ENCODE data around the gene COQ9.
A peak's percentile ranks its signal among the peaks of the same experiment; 100 is the strongest.

The COQ9 gene

GRCh38 chr16:57413301-57413730 lies 34.0 kb upstream of the COQ9 start:
- H3K4me3 ChIP-seq (ENCODE audit: low read length): no peak overlapping the region
- no peaks in the 10 kb centered on the region for H3K36me3 ChIP-seq (ENCODE audit: insufficient read depth, low read length)
- peaks cover 10% of the 10 kb centered on the region for H3K4me1 ChIP-seq (ENCODE audit: insufficient read depth, low read length)
- no peak overlapping the region for H2AFZ ChIP-seq (ENCODE audit: low read depth, low read length)
- H3K27me3 ChIP-seq (ENCODE audit: insufficient read depth, low read length): peaks cover 6% of the 10 kb centered on the region
- H3K9me3 ChIP-seq (ENCODE audit: low read length): no peaks in the 10 kb centered on the region

- H3K27me3 ChIP-seq (ENCODE audit: insufficient read depth, low read length): peaks cover 6% of the 10 kb centered on the region
- no peaks in the 10 kb centered on the region for H3K9me3 ChIP-seq (ENCODE audit: low read length)
- no peak overlapping the region for H2AFZ ChIP-seq (ENCODE audit: low read depth, low read length)
- peaks cover 10% of the 10 kb centered on the region for H3K4me1 ChIP-seq (ENCODE audit: insufficient read depth, low read length)
- H3K36me3 ChIP-seq (ENCODE audit: insufficient read depth, low read length): no peaks in the 10 kb centered on the region
- no peak overlapping the region for H3K4me3 ChIP-seq (ENCODE audit: low read length)
These were observed 33.5 kb upstream of the COQ9 start for GRCh38 chr16:57413733-57414132.

DNA sequence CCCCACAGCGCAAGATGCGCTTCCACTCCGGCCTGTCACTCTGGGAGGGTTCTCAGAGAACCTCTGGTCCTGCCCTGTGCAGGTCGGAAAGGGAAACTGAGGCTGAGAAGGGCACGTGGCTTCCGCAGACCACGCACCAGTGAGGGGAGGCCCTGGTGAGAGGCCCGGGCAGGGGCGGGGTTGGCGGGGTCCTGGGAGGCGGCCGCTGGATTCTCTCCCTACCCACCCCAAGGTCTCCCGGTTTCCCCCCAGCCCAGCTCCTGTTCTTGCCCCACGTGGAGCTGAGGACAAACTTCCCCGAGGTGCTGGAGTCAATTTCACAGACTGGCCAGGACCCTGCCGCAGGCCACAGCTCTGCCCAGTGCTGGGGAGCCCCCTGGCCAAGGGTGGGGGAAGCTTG lies 31.2 kb upstream of the COQ9 start:
- Histone ChIP-seq H3K4me3 (ENCODE audit: low read length) (no peak overlapping the region), H2AFZ (ENCODE audit: low read depth, low read length) (peak overlapping the region; percentile 65), H3K36me3 (ENCODE audit: insufficient read depth, low read length) (no peaks in the 10 kb centered on the region), H3K27me3 (ENCODE audit: insufficient read depth, low read length) (no peaks in the 10 kb centered on the region), H3K9me3 (ENCODE audit: low read length) (no peaks in the 10 kb centered on the region), H3K4me1 (ENCODE audit: insufficient read depth, low read length) (peaks cover 13% of the 10 kb centered on the region)

GRCh38 chr16:57419506-57419905 lies 27.8 kb upstream of the COQ9 start:
- no peaks in the 10 kb centered on the region for H3K9me3 ChIP-seq (ENCODE audit: low read length)
- H3K36me3 ChIP-seq (ENCODE audit: insufficient read depth, low read length): no peaks in the 10 kb centered on the region
- H3K27me3 ChIP-seq (ENCODE audit: insufficient read depth, low read length): no peaks in the 10 kb centered on the region
- H3K4me1 ChIP-seq (ENCODE audit: insufficient read depth, low read length): peaks cover 13% of the 10 kb centered on the region
- H2AFZ ChIP-seq (ENCODE audit: low read depth, low read length): peak overlapping the region; percentile 40
- no peak overlapping the region for H3K4me3 ChIP-seq (ENCODE audit: low read length)

DNA sequence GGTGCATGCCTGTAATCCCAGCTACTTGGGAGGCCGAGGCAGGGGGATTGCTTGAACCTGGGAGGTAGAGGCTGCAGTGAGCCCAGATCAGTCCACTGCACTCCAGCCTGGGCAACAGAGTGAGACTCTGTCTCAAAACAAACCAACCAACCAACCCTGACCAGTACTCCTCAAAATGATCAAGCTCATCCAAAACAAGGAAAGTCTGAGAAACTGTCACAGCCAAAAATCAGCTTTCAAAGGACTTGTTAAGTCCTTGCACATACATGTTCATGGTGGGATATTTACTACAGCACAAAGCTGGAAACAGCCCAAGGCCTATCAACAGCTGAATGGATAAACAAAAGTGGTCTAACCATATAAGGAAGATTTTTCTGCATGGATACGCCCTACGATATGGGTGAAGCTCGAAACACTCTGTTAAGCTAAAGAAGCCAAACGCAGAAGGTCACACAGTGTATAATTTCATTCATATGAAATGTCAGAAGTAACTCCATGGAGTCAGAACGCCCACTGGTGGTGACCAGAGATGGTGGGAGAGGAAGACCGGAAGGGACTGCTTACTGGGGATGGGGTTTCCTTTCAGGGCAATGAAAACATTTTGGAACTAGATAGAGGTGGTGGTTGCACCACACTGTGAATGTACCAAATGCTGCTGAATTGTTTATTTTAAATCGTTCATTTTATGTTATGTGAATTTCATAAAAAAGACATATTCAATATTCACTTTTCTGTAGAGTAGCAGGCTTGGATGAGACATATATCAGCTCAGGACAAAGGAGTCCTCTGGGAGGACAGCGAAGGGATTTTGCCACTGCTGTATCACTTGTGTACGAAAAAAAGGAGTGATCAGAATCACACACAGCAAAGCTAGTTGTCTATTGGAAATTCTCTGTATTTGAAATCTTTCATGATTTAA lies 25.0 kb upstream of the COQ9 start:
- no peaks in the 10 kb centered on the region for H3K27me3 ChIP-seq (ENCODE audit: insufficient read depth, low read length)
- H3K4me1 ChIP-seq (ENCODE audit: insufficient read depth, low read length): peaks cover 3% of the 10 kb centered on the region
- H2AFZ ChIP-seq (ENCODE audit: low read depth, low read length): no peak overlapping the region
- peaks cover 2% of the 10 kb centered on the region for H3K36me3 ChIP-seq (ENCODE audit: insufficient read depth, low read length)
- no peaks in the 10 kb centered on the region for H3K9me3 ChIP-seq (ENCODE audit: low read length)
- no peak overlapping the region for H3K4me3 ChIP-seq (ENCODE audit: low read length)

GRCh38 chr16:57423152-57423551 lies 24.1 kb upstream of the COQ9 start:
- H2AFZ ChIP-seq (ENCODE audit: low read depth, low read length): no peak overlapping the region

GRCh38 chr16:57424583-57424982 lies 22.7 kb upstream of the COQ9 start:
- H2AFZ ChIP-seq (ENCODE audit: low read depth, low read length): no peak overlapping the region
- peaks cover 22% of the 10 kb centered on the region for H3K36me3 ChIP-seq (ENCODE audit: insufficient read depth, low read length)
- no peaks in the 10 kb centered on the region for H3K27me3 ChIP-seq (ENCODE audit: insufficient read depth, low read length)

More at GRCh38 chr16:57423152-57423551, 24.1 kb upstream of the COQ9 start:
- H3K4me3 ChIP-seq (ENCODE audit: low read length): no peak overlapping the region
- H3K36me3 ChIP-seq (ENCODE audit: insufficient read depth, low read length): peaks cover 10% of the 10 kb centered on the region
- no peaks in the 10 kb centered on the region for H3K9me3 ChIP-seq (ENCODE audit: low read length)
- peaks cover 3% of the 10 kb centered on the region for H3K4me1 ChIP-seq (ENCODE audit: insufficient read depth, low read length)
- no peaks in the 10 kb centered on the region for H3K27me3 ChIP-seq (ENCODE audit: insufficient read depth, low read length)

DNA sequence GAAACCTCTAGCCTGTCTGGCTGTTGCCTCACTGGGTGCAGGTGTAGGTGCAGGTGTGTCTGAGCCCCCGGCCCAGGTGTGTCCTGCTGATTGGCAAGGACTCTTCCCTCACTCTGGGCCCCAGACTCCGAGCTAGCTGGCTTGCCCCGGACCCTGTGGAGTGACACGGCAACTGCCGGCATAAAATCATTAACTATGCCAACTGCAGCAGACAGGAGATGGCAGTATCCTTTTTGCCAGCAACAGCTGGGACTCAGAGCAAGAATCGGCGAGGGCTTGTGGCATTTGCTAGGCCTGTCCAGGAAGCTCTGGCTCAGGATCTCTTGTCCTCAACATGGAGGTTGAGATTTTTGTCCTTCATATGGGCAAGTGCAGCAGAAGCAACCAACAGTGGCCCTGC lies 20.9 kb upstream of the COQ9 start:
- no peaks in the 10 kb centered on the region for H3K9me3 ChIP-seq (ENCODE audit: low read length)
- no peak overlapping the region for H2AFZ ChIP-seq (ENCODE audit: low read depth, low read length)
- H3K27me3 ChIP-seq (ENCODE audit: insufficient read depth, low read length): no peaks in the 10 kb centered on the region
- no peaks in the 10 kb centered on the region for H3K4me1 ChIP-seq (ENCODE audit: insufficient read depth, low read length)
- H3K4me3 ChIP-seq (ENCODE audit: low read length): no peak overlapping the region
- H3K36me3 ChIP-seq (ENCODE audit: insufficient read depth, low read length): peaks cover 39% of the 10 kb centered on the region

More at GRCh38 chr16:57424583-57424982, 22.7 kb upstream of the COQ9 start:
- Histone ChIP-seq H3K4me1 (ENCODE audit: insufficient read depth, low read length) (no peaks in the 10 kb centered on the region), H3K4me3 (ENCODE audit: low read length) (no peak overlapping the region), H3K9me3 (ENCODE audit: low read length) (no peaks in the 10 kb centered on the region)

DNA sequence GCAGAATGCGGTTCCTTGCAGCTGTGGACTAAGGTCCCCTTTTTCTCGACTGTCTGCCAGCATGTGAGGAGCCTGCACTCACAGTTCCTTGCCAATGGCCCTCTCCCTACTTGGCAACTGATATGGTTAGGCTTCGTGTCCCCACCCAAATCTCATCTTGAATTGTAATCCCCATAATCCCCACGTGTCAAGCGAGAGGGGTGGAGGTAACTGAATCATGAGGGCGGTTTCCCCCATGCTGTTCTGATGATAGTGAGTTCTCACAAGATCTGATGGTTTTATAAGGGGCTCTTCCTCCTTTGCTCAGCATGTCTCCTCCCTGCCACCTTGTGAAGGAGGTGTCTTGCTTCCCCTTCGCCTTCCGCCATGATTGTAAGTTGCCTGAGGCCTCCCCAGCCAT lies 20.0 kb upstream of the COQ9 start:
- Histone ChIP-seq H3K36me3 (ENCODE audit: insufficient read depth, low read length) (peaks cover 48% of the 10 kb centered on the region), H3K4me3 (ENCODE audit: low read length) (no peak overlapping the region), H3K27me3 (ENCODE audit: insufficient read depth, low read length) (no peaks in the 10 kb centered on the region)

GRCh38 chr16:57427824-57428223 lies 19.5 kb upstream of the COQ9 start:
- no peaks in the 10 kb centered on the region for H3K4me1 ChIP-seq (ENCODE audit: insufficient read depth, low read length)
- H3K27me3 ChIP-seq (ENCODE audit: insufficient read depth, low read length): no peaks in the 10 kb centered on the region
- no peaks in the 10 kb centered on the region for H3K9me3 ChIP-seq (ENCODE audit: low read length)
- peaks cover 53% of the 10 kb centered on the region for H3K36me3 ChIP-seq (ENCODE audit: insufficient read depth, low read length)
- H3K4me3 ChIP-seq (ENCODE audit: low read length): no peak overlapping the region
- no peak overlapping the region for H2AFZ ChIP-seq (ENCODE audit: low read depth, low read length)

More for the DNA sequence above, 20.0 kb upstream of the COQ9 start:
- Histone ChIP-seq H3K4me1 (ENCODE audit: insufficient read depth, low read length) (no peaks in the 10 kb centered on the region), H3K9me3 (ENCODE audit: low read length) (no peaks in the 10 kb centered on the region), H2AFZ (ENCODE audit: low read depth, low read length) (no peak overlapping the region)

- no peaks in the 10 kb centered on the region for H3K4me1 ChIP-seq (ENCODE audit: insufficient read depth, low read length)
- H3K4me3 ChIP-seq (ENCODE audit: low read length): no peak overlapping the region
- no peaks in the 10 kb centered on the region for H3K27me3 ChIP-seq (ENCODE audit: insufficient read depth, low read length)
- H3K36me3 ChIP-seq (ENCODE audit: insufficient read depth, low read length): peaks cover 80% of the 10 kb centered on the region
- H3K9me3 ChIP-seq (ENCODE audit: low read length): no peaks in the 10 kb centered on the region
- H2AFZ ChIP-seq (ENCODE audit: low read depth, low read length): no peak overlapping the region
These were observed 16.3 kb upstream of the COQ9 start for GRCh38 chr16:57430955-57431354.

GRCh38 chr16:57432505-57432904 lies 14.8 kb upstream of the COQ9 start:
- Histone ChIP-seq H3K36me3 (ENCODE audit: insufficient read depth, low read length) (peaks cover 88% of the 10 kb centered on the region), H3K9me3 (ENCODE audit: low read length) (no peaks in the 10 kb centered on the region), H3K27me3 (ENCODE audit: insufficient read depth, low read length) (no peaks in the 10 kb centered on the region), H3K4me1 (ENCODE audit: insufficient read depth, low read length) (no peaks in the 10 kb centered on the region), H2AFZ (ENCODE audit: low read depth, low read length) (no peak overlapping the region), H3K4me3 (ENCODE audit: low read length) (no peak overlapping the region)

- Histone ChIP-seq H3K27me3 (ENCODE audit: insufficient read depth, low read length) (no peaks in the 10 kb centered on the region), H3K4me1 (ENCODE audit: insufficient read depth, low read length) (no peaks in the 10 kb centered on the region), H3K9me3 (ENCODE audit: low read length) (no peaks in the 10 kb centered on the region), H2AFZ (ENCODE audit: low read depth, low read length) (no peak overlapping the region), H3K4me3 (ENCODE audit: low read length) (no peak overlapping the region), H3K36me3 (ENCODE audit: insufficient read depth, low read length) (peaks cover 88% of the 10 kb centered on the region)
These were observed 14.3 kb upstream of the COQ9 start for GRCh38 chr16:57432989-57433388.

All from neuron (in vitro differentiated cells).